Measurements from ENCODE around the gene SLC25A29.

The SLC25A29 gene

DNA sequence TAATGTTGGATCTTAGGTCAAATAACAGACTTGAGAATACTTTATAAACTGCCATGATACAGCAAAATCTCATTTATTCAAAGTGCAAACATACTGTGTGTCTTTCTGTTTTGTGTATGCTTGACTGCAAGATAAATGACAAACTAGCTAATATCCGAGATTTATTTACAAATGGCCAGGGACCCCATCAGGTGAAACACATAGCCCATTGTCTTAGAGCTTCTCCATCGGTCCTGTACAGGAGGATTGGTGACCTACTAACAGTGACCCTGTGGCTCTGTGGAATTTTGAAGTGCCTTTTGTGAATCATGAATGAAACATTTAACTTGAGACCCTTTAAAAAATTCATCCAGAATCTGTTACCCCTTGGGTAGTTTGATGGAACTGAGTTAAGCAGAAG lies 27.1 kb downstream of the SLC25A29 start:
- no peak for DNase-seq

DNA sequence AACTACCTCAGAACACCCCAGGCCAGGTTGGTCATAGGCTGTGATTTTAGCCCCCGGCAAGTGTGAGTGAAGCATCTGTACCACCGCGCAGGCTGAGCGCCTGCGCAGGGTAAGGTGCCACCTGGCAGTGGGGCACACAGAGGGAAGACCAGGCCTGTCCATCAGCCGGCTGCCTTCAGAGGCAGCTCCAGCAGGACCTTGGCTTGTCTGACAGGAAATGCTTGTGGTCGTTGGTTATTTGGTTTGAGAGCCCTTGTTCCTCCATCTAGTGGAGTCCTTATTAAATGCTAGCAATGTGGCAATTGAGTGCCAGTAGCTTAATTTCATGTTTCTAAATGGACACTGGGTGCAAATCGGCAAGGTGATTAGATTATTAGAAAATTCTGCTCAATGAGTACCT lies 27.5 kb downstream of the SLC25A29 start:
- DNase-seq, result no peak

DNA sequence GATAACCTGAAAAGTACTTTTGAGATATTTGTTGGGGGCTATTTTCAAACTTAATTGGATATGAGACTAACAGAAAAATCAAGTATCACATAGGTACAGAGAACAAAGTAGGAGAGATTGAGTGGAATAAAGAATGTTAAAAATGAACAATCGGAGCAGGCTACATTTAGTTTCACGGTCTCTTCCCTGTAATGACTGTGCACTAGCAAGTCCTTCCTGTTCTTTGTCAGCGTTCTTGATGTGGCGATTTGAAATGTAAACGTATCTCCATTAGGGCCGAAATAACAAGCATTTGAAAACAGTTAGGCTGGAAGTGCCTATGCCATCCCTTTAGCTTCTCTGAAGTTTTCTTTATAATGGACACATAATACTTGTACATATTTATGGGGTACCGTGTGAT lies 31.0 kb downstream of the SLC25A29 start:
- no peak for DNase-seq

- no peak for DNase-seq
Measured at GRCh38 chr14:100274250-100274649, 32.0 kb downstream of the SLC25A29 start.

- DNase-seq, result peak in 1 of 2 experiments; percentile 29
Measured at GRCh38 chr14:100271247-100271939, 34.9 kb downstream of the SLC25A29 start.

GRCh38 chr14:100268591-100269207 lies 37.5 kb downstream of the SLC25A29 start:
- DNase-seq, result no peak

DNA sequence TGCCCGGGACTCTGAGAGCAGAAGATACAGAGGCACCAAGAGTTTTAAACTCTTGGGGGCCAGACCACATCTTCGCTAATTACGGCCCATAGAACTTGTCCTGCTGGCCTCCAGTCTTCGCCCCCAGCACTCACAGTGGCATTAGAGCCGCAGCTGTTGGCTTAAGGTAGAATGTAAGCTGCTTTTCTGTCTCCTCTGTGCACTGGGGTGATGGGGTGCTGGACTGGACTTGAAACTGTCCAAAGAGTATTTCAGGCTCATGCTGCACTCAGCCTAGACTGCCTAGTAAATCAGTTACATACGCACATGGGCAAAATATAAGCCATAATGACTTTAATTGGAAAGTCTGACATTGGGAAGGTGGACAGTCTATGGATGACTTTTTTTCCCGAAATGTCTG lies 38.3 kb downstream of the SLC25A29 start:
- no peak for DNase-seq

DNA sequence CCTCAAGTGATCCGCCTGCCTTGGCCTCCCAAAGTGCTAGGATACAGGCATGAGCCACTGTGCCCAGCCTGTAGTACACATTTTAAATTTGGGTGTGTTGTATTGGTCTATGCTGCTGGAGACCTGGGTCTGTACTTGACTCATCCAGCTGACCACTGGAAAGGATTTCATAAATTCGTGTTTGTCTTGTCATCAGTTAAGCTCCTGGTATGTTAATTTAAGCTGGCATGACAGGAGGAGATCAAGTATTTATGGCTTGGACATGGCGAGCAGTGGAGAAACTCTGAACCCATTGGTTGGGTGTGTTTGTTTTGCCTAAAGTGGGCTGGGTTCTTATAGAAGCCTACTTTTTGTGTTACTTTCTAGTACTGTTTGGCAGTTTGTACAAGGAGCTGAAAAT lies 43.1 kb downstream of the SLC25A29 start:
- no peak for DNase-seq

DNA sequence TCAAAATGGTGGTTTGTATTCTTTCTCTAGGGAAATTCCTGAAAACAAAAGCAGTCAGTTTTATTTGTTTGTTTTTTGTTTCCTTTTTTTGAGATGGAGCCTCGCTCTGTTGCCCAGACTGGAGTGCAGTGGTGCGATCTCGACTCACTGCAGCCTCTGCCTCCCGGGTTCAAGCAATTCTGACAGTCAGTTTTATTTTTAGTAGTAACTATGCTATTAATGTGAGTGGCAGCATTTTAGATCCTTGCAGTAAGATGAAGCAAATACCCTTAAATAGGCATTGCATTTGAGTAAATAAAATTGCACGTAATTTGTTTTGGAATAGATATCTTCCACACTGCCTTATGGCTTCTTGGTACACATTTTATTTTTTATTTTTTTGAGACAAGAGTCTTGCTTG lies 43.7 kb downstream of the SLC25A29 start:
- DNase-seq, result no peak

GRCh38 chr14:100261621-100262020 lies 44.6 kb downstream of the SLC25A29 start:
- DNase-seq, result no peak

- DNase-seq, result no peak
Measured at GRCh38 chr14:100256339-100256895, 49.8 kb downstream of the SLC25A29 start.

GRCh38 chr14:100252684-100253083 lies 53.6 kb downstream of the SLC25A29 start:
- DNase-seq, result no peak

- no peak for DNase-seq
Measured at GRCh38 chr14:100250732-100251465, 55.3 kb downstream of the SLC25A29 start.

- peak; percentile 73 to 85 for DNase-seq
Measured at GRCh38 chr14:100246809-100247428, 59.3 kb downstream of the SLC25A29 start.

DNA sequence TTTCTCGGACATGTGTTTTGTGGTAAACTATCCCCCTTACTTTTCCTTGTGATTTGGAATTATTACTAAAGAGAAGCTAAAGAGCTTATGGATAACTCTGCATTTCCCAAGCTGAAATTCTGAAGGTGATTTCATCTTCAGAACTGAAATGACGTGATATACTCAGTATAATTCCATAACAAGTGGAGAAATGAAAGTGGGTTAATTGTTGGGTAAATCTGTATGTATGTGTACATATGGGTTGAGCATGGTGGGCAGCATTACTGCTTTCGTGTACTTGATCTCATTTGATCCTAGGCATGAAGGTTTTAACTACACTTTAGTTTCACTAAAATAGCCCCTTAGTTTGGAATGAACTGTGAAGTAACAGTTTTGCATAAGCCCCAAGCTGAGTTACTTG lies 63.2 kb downstream of the SLC25A29 start:
- DNase-seq, result no peak

DNA sequence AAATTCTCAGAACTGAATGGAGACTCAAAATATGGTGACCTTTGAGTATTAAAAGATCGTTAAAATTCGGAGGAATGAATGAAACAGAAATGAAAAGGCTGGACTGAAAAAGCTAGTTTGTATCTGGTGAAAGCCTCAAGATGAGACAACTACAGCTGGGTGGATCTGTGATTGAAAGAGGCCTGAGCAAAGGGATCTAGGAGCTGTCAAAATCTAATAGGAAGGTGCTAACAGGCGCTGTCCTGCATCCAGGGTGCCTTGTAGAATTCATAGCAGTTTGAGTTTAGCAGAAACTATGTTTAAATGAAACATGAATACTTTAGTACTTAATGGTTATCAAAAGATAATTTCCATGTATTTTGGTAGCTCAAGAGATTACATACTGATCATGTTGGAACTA lies 65.0 kb downstream of the SLC25A29 start:
- DNase-seq, result no peak

Measured in NCI-H526 (cell line).